GM12892 (cell line): Measurements from ENCODE around the gene HOXB6.

Experiments used
- DNase-seq: peaks from one replicate; pipeline ENCODE4 v3.0.0; 2011; ENCODE audit not compliant: insufficient read length
- FAIRE-seq: peaks from 2 replicates; lab custom pipeline; 2011; peaks lifted over from hg19 to GRCh38; lab: Jason Lieb, UNC
- POLR2A ChIP-seq: IDR thresholded peaks from 2 replicates; pipeline ENCODE4 v1.6.1; 2011; ENCODE audit warnings: low read depth, low read length, control low read depth
- POLR2AphosphoS5 ChIP-seq: IDR thresholded peaks from 2 replicates; pipeline ENCODE4 v1.6.1; 2011; ENCODE audit warnings: low read depth, low read length, control low read depth
- TAF1 ChIP-seq: IDR thresholded peaks from 2 replicates; pipeline ENCODE4 v1.6.1; 2011; ENCODE audit warnings: low read depth, mild to moderate bottlenecking, control low read depth, low read length, borderline replicate concordance

HOXB6 gene

DNA sequence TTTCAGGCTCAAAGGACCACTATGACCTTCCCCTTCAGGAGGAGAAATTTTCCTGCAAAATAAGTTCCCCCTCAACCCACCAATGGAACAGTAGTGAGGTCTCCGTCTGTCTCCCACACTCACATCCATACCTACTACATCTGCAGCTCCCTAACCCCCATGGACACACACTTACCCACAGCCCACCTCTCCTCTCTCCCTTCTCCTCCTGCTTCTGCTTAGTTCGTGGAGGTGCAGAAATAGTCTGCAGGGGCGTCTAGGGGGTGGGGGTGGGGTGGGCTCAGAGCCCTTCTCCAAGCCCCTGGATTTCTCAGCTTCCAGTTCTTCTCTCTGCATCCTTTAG lies 35.6 kb downstream of the HOXB6 start:
- no peak for DNase-seq
- FAIRE-seq: no peak
- no peak for TF ChIP-seq TAF1
- no peak for TF ChIP-seq POLR2AphosphoS5
- TF ChIP-seq POLR2A: no peak

DNA sequence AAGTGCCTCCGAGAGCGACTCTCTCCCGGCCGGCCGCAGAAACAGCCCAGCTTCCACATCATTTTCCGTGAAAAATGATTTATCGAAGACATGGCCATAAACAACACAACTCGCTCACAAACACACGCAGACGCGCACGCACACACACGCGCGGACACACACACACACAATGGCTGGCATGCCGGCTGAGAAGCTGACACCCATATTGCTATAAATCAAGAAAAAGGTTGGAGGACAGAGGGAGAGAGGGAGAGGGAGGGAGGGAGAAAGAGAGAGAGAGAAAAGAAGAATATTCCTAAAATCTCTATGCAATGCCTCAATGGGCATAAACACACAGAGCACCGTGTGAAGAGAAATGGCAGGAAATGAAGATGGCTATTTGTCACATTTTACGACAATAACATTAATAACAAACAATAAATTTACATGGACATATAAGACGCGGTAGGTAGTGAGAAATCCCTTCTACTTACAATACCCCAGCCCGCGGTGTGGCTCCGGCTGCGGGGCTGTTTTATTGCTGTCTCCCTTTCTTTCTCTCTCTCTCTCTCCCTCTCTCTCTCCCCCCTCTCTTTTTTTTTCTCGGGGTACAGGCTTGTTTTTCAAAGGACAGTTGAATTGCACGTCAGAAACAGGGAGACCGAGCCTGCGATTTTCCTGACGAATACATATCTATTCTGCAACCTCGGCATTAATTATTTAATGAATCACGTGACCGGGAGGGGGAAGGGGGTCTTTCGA lies 36.1 kb downstream of the HOXB6 start:
- FAIRE-seq (no peak), DNase-seq (no peak)

DNA sequence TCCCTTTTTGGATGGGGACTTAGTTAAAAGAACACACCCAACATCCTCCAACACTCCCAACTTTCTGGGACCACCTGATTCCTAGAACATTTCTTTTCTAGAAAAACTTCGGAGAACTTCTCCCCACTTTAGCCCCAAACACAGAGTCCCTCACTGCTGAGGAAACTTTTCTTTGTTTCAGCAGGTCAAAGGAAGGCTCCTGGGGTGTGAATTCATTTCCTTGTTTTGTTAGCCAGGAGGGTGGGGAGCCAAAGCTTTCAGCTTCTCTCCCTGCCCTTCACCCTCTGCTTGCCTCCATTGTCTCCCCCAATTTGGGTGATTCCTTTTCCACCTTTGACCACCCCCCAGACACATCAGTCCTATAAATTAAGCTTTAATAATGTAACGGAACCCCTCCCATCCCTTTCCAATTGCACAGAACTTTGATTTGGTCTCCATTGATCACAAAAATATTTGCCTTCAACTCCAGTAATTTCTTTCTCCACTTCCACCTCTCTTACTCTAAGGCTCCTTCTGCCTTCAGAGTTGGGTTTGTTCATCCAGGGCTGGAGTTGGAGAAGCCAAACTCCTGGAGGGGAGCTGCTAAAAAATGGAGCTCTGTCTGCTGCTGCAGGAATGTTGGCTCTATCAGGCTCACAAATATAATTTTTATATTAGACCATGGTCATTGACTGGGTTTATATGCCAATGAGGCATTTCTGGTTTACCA lies 37.0 kb downstream of the HOXB6 start:
- FAIRE-seq (no peak), DNase-seq (no peak)
- TF ChIP-seq POLR2AphosphoS5 (no peak), TAF1 (no peak), POLR2A (no peak)

More for the DNA sequence above, 36.1 kb downstream of the HOXB6 start:
- no peak for TF ChIP-seq POLR2AphosphoS5
- TF ChIP-seq POLR2A: no peak
- no peak for TF ChIP-seq TAF1

DNA sequence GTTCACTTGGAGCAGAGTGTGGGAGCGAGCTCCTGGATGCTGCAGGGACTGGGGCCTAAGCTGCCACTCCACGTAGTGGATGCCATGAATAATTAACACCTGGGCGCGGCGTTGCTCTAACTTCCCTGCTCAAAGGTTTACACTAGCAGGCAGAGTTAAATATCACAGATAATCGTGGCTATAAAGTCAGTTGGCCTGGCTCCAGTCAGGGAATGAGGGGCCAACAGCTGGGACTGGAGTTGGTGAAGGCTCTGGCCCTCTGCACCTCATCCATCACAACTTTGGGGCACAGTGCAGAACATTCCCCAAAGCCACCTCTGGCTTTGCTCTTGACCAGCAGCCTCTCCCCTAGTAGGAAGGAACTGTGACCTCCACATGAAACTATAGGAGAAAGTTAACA lies 37.6 kb downstream of the HOXB6 start:
- DNase-seq (no peak), FAIRE-seq (no peak)
- TF ChIP-seq TAF1 (no peak), POLR2AphosphoS5 (no peak), POLR2A (no peak)

DNA sequence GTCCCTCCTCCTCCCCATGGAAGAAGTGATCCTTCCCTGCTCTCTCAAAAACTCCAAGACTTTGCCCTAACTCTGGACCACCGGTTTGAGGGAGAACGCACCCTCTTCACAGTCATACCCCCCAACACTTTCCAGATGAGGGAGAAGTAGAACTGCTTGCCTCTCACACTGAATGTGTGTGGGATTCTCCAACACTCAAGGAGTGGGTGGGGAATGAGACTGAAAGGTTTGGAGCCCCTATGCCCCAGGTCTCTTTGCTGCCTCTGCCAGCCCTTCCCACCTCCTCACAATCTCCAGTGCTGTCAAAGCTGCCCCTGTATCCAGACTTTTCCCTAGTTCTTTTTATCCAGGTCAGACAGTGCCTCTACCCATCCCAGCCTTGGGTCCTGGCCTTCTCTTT lies 38.1 kb downstream of the HOXB6 start:
- TF ChIP-seq POLR2AphosphoS5: no peak
- no peak for DNase-seq
- FAIRE-seq: no peak

DNA sequence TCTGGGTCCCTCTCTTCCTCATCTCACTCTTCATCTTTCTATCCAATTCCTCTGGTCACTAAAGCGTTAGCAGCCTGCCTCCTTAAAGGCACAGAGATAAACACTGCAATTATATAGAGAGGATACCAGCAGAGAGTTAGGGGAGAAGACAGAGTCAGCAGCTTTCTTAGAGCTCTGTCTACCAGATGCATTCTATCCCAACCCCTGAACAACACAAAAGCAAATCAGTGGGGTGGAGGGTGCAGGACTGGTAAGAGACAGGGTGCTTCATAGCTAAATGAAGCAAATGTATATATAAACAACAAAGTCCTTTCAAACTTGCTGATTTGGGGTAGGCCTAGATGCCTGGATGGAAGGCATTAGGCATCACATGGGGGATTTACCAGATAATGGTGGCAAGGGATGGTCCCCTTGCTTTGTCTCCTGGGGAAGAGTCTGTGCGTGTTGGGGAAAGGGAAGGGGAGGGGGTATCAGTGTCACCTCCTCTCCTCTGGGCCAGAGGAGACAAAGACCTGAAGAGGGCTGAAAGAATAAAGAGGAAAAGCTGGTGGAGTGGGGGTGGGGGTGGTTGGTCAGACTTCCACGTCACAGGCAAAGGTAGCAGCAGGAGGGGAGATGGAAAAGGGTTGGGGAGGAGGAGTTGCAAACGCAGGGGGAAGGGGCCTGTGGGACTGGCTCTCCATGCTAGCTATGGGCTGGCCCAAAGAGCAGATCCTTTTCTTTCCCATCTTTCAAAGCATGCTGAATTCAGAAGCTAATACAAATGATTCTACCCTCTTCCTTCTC lies 38.7 kb downstream of the HOXB6 start:
- TF ChIP-seq POLR2AphosphoS5 (no peak), TAF1 (no peak), POLR2A (no peak)
- FAIRE-seq (no peak), DNase-seq (no peak)

DNA sequence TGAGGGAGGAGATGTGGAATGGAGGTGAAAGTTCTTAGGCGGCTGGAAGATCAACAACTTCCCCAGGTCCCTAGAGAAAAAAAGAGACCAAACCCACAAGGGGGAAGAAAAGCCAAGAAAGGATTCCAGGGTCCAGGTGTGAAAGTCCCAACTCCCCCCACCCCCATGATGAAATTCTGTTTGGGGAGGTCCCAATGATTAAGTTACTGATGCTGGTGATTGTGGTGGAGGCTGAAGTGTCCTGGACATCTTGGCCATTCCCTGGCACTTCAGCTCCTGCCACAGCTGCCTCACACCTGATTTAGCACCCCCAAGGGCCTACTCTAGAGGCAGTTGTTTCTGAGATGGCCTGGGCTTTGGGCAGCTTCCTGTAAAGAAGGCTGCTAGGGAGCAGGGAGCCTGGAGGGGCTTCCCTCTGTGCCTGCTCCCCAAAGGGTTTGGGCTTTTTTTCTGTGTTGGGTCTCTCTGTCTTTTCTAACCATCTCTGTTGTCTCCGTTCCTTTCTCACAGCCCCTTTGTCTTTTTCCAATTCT lies 39.7 kb downstream of the HOXB6 start:
- no peak for TF ChIP-seq POLR2A
- no peak for TF ChIP-seq TAF1
- TF ChIP-seq POLR2AphosphoS5: no peak
- FAIRE-seq (no peak), DNase-seq (no peak)

DNA sequence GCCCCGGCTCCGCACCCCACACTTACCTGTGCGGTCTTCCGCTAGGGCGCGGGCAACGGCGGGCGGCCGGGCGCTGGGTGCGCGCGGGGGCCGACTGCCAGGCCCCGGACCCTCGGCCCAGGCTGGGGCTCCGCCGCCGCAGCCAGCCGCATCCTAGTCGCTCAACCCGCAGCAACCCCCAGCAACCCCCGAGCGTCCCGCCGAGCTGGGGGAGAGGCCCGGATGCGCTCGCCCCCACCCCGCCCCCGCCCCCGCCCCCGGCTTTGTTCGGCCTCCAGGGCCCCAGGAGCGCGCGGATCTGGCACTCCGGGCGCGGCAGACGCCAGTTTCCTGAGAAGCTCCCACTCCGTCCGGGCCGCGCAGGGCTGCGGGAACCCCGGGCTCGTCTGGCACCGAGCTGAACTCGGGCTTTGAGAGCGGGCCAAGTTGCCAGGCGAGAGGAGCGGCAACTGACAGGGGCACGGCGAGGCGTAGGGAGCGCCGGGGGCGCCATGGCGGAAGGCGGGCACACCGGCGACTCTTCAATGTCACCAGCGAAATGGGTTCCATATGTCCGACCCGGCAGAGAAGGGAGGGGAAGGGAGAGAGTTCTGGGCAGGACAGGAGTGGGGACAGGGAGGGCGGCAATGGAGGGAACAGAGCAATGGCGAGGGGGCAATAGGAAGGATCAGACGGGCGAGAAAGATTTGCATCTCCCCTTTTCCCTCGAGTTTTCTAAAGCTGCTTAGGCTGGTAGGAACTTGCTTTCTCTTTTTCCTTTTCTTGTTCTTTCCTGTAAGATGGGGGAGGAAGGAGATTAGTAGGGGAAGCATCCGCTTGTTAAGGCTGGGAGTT lies 40.4 kb downstream of the HOXB6 start:
- TF ChIP-seq POLR2AphosphoS5 (no peak), TAF1 (no peak), POLR2A (no peak)
- no peak for FAIRE-seq

DNA sequence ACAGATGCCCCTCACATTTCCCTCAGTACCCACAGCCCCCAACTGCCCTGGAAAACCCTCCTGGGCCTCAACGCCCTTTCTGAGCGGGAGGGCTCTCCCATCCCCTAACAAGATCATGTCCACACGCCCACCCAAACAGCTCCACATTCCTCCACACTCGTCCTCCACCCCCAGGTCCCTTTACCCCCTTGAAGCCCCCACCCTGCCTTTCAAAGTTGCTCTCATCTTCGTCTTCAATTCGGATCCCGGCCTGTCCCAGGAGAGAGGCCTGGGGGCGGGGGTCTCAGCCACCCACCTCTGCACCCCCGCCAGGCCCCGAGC lies 41.0 kb downstream of the HOXB6 start:
- no peak for FAIRE-seq
- TF ChIP-seq POLR2AphosphoS5 (no peak), POLR2A (no peak), TAF1 (no peak)
- no peak for DNase-seq

More for the DNA sequence above, 40.4 kb downstream of the HOXB6 start:
- DNase-seq: no peak

DNA sequence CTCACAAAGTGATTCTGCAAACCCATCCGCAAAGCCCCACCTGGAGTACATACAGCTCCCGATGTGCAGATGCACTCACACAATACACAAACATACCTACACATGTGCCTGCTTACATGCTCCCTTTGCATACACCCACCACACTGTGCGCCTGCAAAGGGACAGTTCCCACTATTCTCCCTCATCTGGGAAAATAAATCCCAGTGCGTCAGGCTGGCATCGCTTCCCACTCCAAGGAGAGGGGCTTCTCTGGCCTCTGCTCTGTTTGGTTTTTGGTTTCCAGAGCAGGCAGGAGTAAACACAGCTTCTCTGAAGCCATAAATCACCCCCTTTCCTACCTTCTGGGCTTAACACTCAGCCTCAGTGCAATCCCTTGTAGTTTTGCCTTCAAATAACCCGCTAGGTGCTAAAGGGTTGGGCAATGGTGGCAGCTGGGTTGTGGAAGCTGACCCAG lies 41.4 kb downstream of the HOXB6 start:
- no peak for FAIRE-seq
- TF ChIP-seq POLR2AphosphoS5: no peak
- TF ChIP-seq TAF1: no peak
- TF ChIP-seq POLR2A: no peak
- DNase-seq: no peak

DNA sequence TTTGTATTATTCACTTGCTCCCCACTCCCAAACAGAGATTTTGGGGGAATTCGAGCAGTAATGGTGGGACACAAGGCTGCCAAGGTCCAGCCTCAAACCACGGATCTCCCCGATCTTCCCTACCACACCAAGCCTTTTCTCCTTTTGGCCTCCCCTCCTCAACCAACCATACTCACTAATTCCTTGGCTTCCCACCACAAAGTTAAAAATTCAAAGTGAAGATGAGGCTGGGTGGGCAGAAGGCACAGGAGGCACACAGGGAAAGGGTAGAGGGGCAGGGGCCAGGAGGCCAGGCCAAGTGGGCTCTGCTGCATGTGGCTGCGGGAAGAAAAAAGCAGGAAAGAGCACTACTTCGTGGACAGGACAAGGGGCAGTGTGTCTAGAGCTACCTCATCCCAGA lies 41.9 kb downstream of the HOXB6 start:
- FAIRE-seq: no peak
- TF ChIP-seq TAF1: no peak
- no peak for TF ChIP-seq POLR2A
- TF ChIP-seq POLR2AphosphoS5: no peak
- DNase-seq: no peak
